Posterior cingulate gyrus (tissue), 11 donors: ENCODE data around the gene PLD3.
"Not testable (repeated sequence)": the region's sequence is repeated elsewhere in the genome, so short reads cannot be mapped to it uniquely, and the experiment has no call there.

Source experiments
- DNase-seq, 10 donors: peaks; one replicate each; pipeline versions ENCODE4 v3.0.0 to v3.0.0-alpha.2; 2020 to 2021; ENCODE audit warnings: mixed read lengths in 3 of 10
- intact Hi-C: fragments of 100-400 bp; cut with DNase I; formaldehyde crosslinking; loops from one replicate; pipeline ENCODE4 v1.15.1; 2023

The PLD3 gene

DNA sequence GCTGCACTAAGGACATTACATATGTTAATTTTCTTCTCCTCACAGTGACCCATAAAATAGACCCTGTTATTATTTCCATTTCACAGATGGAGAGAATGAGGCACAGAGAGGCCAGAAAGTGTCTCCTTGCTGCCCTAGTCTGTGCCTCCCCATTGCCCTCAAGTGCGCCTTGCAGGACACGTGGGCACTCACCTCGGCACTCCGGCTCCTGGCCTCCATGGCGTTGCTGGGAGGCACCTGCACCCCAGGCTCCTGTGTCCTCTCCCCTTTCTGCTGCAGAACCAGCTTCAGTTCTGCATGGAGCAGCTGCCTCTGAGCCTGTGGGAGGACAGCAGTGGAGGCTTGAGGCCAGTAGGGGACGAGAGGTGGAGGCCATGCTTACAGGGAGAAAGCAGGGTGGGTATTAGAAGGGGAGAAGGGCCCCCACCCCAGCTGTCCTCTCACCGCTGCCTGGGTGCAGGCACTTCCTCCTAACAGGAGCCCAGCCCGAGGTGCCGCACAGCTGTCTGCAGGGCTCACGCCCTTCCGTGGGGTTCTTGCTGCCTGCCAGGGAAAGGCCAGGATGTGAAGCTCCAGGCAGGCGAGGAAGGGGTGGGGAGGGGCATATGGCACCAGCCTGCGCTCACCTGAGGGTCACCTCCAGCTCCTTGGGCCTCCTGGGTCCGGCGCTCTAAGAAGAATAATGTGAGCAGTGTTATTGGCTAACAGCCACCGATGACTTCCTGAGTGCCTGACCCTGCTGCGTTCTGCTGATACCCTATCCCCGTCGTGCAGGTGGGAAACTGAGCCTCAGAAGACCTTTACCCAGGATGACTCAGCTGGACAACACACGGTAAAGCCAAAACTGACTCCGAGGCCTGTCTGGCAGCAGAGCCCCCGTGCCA is 59.5 kb downstream of the PLD3 start:
- DNase-seq = no peak

DNA sequence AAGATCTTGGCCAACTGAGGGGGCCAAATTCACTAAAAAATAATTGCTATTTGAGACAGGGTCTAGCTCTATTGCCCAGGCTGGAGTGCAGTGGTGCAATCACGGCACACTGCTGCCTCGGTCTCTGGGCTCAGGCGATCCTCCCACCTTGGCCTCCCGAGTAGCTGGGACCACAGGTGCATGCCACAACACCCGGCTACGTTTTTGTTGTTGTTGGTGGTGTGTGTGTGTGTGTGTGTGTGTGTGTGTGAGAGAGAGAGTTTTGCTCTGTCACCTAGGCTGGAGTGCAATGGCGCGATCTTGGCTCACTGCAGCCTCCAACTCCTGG is 60.1 kb downstream of the PLD3 start:
- DNase-seq, intact Hi-C loops: not testable (repeated sequence)

More for the DNA sequence above, 59.5 kb downstream of the PLD3 start:
- intact Hi-C loops = no loop called here

DNA sequence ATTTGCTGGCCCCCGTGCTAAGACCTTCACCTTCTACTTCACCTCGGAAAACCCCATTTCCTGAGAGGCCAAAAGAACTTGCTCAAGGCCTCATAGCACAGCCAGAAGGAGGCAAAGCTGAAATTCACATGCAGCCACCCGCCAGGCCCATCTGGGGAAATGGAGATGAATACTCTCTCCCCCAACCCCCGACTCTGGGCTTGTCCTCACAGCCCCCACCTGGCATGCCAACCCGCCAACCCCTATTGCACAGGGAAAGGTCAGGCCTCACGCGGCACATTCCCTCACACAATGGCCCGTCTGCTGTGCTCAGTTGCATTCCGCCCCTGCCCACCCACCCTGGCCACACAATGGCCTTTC is 61.5 kb downstream of the PLD3 start:
- no peak for DNase-seq
- intact Hi-C loops = no loop called here

DNA sequence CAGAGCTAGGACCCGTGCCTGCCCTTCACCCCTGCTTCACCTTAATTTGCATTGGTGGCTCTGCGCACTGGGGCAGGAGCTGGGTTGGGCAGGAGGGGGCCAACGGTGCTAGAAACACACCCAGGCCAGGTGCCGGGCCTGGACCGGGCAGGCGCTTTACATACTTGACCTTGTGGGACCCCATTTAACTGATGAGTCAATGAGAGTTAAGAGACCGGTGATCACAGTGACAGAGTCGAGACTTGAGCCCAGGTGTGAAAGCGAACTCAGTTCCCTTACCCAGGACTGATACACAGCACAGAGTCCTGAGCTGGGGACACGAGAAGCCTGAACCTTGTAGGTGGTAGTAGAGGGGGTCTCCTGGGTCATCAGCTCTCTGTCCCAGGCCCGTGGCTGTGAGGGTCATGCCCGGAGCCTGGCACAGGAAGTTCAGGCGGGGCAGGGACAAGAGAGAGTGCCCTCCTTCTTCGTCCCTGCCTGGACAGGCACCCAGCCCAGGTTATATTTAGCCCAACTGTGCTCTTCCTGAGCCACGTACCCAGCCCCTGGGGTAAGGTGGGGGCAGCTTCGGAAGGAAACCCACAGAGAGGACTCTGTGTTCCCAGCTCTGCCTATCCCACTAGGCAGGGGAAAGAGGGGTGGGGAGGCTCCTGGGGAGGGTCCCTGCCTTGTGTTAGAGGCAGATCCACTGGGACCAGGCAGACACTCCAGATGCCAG is 62.8 kb downstream of the PLD3 start:
- no peak for DNase-seq
- intact Hi-C loops = no loop called here

DNA sequence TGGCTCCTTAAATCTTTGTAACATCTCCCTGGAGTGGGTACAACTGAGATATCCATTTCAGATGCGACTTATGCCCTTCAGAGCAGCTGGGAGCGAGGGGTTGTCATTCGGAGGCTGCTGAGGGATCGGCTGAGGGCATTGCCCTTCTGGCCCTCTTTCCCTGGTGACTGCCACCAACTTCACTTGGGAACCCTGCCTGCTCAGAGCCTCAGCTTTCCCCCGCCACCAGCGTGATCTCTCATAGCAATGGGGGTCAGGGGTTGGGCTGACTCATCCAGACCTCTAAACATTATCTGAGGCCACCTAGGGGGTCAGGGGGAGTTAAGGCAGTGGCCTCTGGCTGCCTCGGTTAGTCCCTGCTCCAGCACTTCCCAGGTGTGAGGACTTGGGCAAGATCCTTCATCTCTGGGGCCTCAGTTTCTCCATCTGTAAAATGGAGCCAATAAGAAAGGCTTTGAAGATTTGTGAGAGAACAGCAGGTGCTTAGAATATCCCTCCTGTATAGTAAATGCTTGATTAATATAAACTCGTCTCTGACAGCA is 63.5 kb downstream of the PLD3 start:
- DNase-seq = no peak
- intact Hi-C loops = no loop called here

DNA sequence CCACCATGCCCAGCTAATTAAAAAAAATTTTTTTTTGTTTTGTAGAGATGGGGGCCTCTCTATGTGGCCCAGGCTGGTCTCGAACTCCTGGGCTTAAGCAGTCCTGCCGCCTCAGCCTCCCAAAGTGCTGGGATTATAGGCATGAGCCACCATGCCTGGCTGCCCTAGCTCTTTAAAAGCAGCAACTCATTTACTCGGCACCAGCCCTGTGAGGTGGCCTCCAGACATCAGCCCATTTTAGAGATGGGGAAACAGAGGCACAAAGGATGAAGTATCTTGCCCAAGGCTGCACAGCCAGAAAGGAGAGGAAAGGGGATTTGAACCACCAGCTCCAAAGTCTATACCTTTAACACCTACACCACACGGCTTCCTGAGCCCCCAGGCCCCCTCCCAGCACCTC is 64.4 kb downstream of the PLD3 start:
- intact Hi-C loops = no loop called here
- DNase-seq = no peak

DNA sequence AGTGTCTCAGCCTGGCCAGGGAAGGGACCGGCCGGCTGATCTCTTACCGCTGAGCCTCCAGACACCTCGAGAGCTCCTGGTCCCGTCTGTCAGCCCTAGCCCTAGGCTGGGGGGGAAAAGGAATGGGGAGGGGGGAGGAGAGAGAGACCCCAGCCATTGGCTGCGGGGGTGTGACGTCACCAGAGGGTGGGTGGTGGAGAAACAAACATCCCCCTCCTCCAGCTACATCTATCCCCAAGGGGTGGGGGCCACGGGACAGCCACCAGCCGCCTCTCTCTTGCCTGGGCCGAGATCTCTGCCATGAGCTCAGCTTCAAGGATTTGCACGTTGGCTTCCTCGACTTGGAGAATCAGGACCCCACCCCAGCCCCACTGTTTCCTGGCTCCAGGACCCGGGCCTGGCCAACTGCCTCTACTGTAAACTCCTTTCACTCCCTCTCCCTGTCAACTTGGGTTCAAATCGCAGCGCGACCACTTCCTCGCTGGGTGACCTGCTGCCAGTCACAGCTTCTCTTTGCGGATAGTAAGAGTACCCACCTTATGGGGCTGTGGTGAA is 64.9 kb downstream of the PLD3 start, which contains the start of gene PRX:
Gene PRX (minus strand): TSS at position 88 of the 555 bp plus-strand sequence. CDS start 5,446 bp downstream, outside the sequence.
- DNase-seq = no peak
- intact Hi-C loops = no loop called here

DNA sequence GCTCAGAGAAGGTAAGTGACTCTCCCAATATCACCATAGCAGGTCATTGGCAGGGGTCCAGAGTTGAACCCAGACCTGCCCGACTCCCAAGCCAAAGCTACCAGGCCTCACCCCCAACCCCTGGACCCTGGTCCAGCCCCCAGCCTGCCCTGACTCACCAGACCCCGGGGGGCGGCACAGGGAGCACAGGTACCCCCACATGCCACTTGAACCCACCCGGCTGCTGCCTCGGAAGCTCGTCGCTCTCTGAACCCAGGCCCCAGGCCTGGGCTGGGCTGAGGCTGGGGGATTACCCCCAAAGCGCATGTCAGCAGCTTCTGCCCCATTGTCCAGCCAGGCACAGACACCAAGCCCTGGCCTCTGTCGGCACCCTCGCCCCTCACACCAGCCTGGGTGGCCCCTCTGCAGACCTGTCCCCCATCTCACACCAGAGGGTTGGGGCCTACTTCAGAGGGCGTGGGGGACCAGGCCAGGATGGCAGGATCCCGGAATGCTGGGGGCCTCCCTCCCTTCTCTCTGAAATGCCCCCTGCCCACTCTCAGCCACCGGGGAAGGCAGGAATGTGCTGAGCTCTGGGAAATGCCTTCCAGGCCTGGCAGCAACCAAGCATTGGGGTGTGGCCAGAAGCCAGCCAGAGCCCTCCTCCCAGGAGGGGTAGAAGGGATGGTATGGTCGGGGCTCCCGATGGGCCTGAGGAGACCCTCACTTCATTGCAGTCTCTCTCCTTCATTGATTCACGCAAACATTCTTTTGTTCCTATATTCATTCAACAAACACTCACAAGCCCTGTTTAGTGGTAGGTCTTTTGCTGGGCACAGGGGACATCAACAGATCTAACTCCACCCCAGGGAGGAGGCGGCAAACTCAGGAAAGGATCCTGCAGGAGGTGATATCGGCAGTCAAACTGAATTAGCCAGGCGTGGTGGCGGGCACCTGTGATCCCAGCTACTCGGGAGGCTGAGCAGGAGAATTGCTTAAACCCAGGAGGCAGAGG is 66.3 kb downstream of the PLD3 start:
- DNase-seq = peak in 1 of 10 donors; percentile 64
- intact Hi-C loops = no loop called here

DNA sequence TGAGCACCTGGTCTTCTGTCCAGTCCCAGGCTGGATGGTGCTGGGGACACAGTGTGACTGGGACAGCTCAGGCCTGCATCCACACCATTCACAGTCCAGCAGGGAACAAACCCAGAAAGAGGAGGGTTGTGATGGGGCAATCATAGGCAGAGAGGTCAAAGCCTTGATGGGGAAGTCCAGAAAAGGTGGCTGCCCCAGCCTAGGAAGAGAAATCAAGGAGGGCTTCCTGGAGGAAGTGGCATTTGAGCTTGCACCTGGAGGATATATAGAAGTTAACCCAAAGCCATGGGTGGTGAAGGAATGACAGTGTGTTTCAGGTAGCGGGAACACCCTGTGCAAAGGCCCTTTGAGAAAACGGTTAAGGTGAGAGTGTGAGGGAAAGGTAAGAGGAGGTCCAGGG is 67.3 kb downstream of the PLD3 start:
- no peak for DNase-seq
- intact Hi-C loops = no loop called here

DNA sequence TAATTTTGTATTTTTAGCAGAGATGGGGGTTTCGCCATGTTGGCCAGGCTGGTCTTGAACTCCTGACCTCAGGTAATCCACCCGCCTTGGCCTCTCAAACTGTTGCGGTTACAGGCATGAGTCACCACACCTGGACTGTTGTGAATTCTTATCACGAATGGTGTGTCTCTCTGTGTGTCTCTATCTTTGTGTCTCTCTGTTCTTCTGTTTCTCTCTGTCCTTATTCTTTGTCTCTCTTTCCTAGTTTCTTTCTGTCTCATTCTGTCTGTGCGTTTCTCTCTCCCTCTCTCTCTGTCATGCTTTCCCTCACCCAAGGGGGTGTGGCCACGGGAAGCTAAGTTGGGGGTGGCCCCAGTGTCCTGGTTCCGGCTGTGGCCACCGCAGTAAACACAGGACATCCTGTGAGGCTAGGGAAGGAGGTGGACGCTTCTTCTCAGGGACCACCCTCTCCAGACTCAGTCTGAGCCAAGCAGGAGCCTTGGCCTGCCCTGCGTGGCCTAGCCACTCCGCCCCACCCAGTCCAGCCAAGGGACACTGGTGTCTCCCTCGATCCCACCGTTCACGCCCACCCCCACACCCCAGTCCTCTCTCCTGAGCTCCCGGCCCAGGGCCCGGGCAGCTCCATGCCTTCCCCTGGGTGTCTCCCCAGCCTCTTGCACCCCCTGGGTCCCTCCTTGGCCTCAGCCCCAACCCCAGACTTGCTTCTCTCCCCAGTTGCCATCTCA is 68.6 kb downstream of the PLD3 start:
- DNase-seq = peak in 1 of 10 donors; percentile 59

DNA sequence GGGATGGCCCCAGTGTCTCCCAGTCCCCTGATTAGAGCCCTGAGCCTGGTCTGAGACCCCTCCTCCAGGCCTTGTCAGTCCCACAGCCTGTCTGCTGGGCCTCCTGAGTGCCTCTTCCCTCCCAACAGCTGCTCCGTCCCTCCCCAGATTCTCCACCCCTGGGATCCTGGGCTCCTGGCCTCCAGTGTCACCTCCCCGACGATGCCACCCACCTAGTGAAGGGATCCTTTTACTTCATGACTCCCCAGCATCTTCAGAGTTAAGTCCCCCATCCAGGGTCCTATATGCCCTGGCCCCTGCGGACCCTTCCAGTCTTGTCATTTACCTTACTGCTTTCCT is 69.1 kb downstream of the PLD3 start:
- DNase-seq = no peak
- intact Hi-C loops = no loop called here

More for the DNA sequence above, 68.6 kb downstream of the PLD3 start:
- intact Hi-C loops = no loop called here

DNA sequence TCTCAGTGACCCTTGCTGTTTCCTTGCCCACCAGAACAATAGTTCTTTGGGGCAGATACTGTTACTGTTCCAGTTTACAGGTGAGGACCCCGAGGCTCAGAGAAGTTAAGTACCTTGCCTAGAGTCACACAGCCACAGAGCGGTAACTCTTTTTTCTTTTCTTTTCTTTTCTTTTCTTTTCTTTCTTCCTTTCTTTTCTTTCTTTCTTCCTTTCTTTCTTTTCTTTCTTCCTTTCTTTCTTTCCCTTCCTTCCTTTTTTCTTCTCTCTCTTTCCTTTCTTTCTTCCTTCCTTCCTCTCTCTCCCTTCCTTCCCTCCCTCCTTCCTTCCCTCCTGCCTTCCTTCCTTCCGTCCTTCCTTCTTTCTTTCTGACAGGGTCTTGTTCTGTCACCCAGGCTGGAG is 69.5 kb downstream of the PLD3 start:
- DNase-seq = no peak
- intact Hi-C loops = no loop called here

DNA sequence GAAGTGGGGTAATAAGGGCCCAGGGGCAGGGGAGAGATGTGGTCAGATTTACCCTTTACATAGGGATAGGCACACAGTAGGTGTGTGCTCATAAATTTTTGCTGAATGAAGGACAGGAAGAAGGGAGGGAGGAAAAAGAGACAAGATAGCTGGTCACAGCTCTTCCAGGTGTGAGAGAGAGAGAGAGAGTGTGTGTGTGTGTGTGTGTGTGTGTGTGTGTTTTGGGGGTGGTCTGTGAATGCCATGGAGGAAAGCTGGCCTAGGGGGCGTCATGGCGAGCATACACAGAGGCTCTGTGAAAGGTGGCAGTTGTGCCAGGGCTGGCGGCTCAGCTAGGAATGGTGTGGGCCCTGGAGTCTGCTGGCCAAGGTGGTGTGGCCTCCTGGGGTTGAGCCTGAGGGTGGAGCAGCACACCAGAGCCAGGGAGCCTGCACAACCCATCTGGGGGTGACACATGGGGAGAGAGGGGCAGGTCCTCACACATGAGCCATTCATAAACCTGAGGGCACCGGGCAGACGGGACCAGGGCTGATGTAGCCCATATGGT is 70.6 kb downstream of the PLD3 start:
- DNase-seq = peak in 1 of 10 donors; percentile 60
- intact Hi-C loops = no loop called here

DNA sequence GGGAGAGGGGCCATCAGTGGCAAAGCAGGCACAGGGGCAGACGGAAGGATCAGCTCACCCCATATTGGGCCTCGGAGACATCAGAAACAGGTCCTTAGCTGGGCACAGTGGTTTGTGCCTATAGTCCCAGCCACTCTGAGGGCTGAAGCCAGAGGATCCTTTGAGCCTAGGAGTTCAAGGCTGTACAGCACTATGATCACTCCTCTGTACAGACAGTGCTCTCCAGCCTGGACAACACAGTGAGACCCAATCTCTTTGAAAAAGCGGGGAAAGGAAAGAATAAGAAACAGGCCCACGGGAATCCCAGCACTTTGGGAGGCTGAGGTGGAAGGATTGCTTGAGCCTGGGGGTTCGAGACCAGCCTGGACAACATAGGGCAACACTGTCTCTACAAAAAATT is 71.3 kb downstream of the PLD3 start:
- intact Hi-C loops = loop anchor here (10.0 kb wide), 1 partner anchor 115 kb away; no protein-coding TSS in a partner anchor
- no peak for DNase-seq

DNA sequence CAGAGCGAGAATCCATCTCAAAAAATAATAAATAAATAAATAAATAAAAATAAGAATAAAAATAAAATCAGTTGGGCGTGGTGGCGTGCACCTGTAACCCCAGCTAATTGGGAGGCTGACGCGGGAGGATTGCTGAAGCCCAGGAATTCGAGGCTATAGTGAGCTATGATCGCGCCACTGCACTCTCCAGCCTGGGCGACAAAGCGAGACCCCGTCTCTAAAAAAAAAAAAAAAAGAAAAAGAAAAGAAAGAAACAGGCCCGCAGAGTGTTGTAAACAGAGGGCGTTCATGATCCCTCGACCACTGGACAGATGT is 71.9 kb downstream of the PLD3 start:
- DNase-seq = no peak
- intact Hi-C loops = loop anchor here (10.0 kb wide), 1 partner anchor 116 kb away; no protein-coding TSS in a partner anchor

DNA sequence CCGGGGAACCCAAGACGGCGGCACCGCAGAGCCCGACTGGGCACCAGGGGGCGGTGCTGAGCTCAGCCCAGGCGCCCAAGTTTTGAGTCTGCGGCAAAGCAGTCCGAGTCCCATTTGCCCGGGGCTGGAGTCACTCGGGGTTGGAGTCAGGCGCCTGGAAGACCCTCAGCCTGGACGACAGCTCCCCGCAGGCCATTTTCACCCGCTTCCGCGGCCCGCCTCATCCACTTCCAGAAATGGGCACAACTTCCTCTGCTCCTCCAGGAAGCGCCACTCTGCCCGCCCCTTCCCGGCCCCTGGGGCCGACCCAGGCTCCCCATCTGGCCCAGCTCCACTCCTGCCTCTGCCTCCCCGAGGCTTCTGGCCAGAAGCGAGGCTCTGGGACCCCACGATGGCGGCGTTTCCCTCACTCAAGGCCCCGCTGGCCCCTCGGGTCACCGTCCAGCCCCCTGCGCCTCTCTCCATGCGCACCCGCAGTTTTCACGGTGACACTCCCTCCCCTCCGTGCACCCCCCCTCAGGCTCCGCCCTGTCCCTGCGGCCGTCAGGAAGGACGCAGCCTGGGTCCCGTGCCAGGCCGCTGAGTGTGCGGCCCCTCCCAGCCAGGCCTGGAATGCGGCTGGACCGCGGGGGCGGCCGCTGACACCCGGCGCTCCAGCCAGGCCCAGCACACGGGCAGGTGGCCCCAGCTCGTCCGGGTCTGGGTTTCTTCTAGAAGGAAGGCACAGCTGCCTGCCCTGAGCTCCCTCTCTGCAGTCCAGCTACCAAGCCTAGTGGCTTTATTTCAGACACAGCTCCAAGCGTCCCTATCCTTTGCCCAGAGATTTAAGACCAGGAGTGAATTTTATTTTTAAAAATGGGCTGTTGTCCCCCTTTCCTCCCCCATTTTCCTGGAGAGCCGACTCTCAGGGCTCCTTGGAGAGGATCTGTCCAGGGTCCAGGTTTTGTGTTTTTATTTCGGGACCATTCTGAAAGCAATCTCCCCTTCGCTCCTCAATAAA is 72.6 kb downstream of the PLD3 start:
- DNase-seq = peak; percentile 74 to 98 (median 83)
- intact Hi-C loops = loop anchor here (10.0 kb wide), 1 partner anchor 116 kb away; no protein-coding TSS in a partner anchor

DNA sequence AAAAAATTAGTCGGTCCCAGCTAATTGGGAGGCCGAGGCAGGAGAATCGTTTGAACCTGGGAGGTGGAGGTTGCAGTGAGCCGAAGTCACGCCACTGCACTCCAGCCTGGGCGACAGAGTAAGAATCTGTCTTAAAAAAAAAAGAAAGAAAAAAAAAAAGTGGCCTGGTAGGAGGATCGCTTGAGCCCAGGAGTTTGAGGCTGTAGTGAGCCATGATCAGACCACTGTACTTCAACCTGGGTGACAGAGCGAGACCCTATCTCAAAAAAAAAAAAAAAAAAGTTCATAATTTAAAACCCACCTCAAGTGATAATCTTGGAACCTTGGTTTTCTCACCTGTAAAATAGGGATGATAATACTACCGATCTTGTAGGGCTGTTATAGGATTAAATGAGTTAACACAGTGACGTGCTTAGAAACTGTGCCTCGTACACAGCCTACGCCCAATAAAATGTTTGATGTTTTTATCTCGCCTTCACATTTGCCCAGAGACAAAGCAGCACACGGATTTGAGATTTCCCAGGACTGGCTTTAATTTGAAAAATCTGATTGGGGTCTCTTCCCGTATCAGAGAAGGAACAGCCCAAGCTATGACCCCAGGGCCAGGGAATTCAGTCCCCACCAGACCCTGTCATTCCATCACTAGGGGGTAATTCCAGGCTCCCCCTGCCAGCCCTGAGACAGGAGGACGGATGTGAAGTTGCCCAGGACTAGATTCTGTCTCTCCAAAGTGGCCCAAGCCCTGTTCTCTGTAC is 73.7 kb downstream of the PLD3 start:
- intact Hi-C loops = loop anchor here (10.0 kb wide), 1 partner anchor 117 kb away; no protein-coding TSS in a partner anchor
- DNase-seq = no peak
